ENCODE measurements around the gene PRELP.
"Not testable (repeated sequence)": the region's sequence is repeated elsewhere in the genome, so short reads cannot be mapped to it uniquely, and the experiment has no call there.

Gene PRELP

DNA sequence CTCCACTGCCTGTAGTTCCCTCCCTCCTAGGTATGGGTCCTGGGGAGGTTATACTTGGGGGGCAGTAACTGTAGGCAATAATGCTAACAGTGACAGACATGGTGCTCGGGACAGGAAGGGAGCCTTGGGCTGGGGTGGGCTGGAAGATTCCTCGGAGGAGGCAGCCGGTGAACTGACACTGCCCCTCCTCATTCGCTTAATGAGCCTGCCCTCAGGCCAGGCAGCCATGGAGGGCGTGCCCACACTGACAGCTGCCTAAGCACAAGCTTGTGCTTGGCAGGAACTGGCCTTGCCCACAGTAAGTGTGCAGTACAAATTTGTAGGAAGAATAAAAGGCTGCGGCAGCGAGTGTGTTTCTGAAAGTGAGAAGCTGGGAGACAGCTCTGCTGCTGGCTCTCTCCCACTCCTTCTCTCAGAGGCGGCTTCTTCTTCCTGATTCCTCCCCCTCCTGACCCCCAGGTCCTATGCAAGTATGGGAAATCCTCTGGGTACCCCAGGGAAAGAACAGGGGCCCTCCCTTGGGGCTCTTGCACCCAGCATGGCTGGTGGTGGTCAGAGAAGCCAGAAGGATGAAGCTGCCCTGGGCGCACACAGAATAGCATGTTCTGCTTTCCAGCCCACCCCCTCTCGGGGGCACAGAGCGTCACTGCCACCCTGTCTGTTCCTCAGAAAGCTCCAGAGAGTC, 42.0 kb downstream of the PRELP start:
- no peak for DNase-seq (ENCODE audit: low read depth)
- no peak for TF ChIP-seq CTCF (conservative IDR thresholded peaks at IDR 0.05; ENCODE audit: low read depth, low read length)
- no peak overlapping the region for H3K4me3 ChIP-seq (ENCODE audit: low read depth, low read length)

DNA sequence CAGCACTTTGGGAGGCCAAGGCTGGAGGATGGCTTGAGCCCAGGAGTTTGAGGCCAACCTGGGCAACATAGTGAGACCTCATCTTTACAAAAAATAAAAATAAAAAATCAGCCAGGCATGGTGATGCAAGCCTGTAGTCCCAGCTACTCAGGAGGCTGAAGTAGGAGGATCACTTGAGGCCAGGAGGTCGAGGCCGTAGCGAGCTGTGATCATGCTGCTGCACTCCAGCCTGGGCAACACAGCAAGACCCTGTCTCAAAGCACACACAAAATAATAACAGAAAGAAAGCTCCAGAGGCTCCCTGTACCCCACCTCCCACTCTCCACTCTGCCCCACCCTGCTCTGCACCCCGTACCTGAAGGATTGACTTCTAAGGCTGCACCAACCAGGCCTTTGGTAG, 42.5 kb downstream of the PRELP start:
- not testable (repeated sequence) for DNase-seq (ENCODE audit: low read depth); H3K4me3 ChIP-seq (ENCODE audit: low read depth, low read length)

GRCh38 chr1:203518541-203518940, 42.9 kb downstream of the PRELP start:
- H3K4me3 ChIP-seq (ENCODE audit: low read depth, low read length), result no peak overlapping the region
- no peak for TF ChIP-seq CTCF (conservative IDR thresholded peaks at IDR 0.05; ENCODE audit: low read depth, low read length)
- no peak for DNase-seq (ENCODE audit: low read depth)

DNA sequence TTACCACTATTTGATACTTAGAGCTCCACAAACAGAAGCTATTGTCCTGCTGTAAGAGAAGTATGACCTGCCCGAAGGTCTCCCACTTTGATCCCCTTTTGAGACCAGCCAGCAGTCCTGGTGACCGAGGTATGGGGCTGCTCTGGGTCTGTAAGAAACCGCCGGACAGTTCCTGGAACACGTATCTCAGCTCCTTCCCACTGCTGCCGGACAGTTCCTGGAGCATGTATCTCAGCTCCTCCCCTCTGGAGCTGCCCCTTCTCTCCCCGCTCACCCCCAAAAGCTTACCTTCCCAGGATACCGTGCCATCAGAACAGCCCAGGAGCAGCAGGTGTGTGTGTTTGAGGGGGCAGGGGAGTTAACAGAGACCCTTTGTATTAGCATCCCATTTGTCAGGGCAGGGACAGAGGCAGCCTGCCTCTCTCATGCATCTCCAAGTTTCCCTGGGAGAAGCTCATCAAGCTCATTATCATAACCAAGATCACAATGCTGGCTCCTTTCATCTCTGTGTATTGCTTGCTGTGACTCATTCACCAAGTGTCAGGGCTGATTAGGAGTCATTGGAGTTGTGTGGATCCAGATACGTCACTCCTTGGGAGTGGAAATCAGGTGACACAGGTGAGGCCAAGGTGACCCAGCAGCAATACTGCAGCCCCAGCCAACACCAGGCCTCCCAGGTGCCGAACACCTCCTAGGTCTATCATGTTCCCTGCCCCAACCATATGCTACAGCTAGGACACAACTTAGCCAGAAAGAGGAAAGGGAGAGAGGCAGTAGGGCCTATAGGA, 43.6 kb downstream of the PRELP start:
- DNase-seq (ENCODE audit: low read depth), result no peak
- TF ChIP-seq CTCF (conservative IDR thresholded peaks at IDR 0.05; ENCODE audit: low read depth, low read length), result no peak
- no peak overlapping the region for H3K4me3 ChIP-seq (ENCODE audit: low read depth, low read length)

- no peak for TF ChIP-seq CTCF (conservative IDR thresholded peaks at IDR 0.05; ENCODE audit: low read depth, low read length)
- DNase-seq (ENCODE audit: low read depth), result no peak
These were observed 44.3 kb downstream of the PRELP start for GRCh38 chr1:203519896-203520295.

DNA sequence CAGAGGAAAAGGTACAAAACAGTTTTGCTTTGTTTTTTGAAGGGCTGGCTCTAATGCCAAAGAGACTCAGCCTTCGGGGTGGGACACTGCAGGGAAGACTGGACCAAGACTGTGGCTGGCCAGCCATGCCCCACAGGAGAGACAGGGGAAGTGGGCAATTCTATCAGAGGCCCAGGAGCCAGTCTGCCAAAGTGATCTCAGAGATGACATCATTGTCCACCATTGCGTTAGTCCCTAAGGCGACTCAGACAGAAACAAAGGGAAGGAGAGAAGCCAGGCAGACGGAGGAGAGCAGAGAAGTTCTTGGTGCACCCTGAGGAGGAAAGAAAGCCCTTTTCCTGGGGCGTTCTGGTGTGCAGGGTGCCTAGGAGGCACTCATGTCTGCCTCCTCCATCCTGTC, 44.7 kb downstream of the PRELP start:
- DNase-seq (ENCODE audit: low read depth), result no peak
- H3K4me3 ChIP-seq (ENCODE audit: low read depth, low read length), result no peak overlapping the region
- no peak for TF ChIP-seq CTCF (conservative IDR thresholded peaks at IDR 0.05; ENCODE audit: low read depth, low read length)

More at GRCh38 chr1:203519896-203520295, 44.3 kb downstream of the PRELP start:
- H3K4me3 ChIP-seq (ENCODE audit: low read depth, low read length), result no peak overlapping the region

GRCh38 chr1:203521074-203521794, 45.6 kb downstream of the PRELP start:
- H3K4me3 ChIP-seq (ENCODE audit: low read depth, low read length), result no peak overlapping the region
- DNase-seq (ENCODE audit: low read depth), result no peak
- TF ChIP-seq CTCF (conservative IDR thresholded peaks at IDR 0.05; ENCODE audit: low read depth, low read length), result no peak

All from choroid plexus epithelial cell (primary cell).